Activated T-cell treated with anti-CD3 and anti-CD28 coated beads, Interleukin-2, amount 50 U/mL, for 1 hour (primary cell): Measurements from ENCODE around the gene TEX29.

Experiments used
- DNase-seq: peaks from one replicate; pipeline ENCODE4 v3.0.0-alpha.2; 2020

The TEX29 gene

DNA sequence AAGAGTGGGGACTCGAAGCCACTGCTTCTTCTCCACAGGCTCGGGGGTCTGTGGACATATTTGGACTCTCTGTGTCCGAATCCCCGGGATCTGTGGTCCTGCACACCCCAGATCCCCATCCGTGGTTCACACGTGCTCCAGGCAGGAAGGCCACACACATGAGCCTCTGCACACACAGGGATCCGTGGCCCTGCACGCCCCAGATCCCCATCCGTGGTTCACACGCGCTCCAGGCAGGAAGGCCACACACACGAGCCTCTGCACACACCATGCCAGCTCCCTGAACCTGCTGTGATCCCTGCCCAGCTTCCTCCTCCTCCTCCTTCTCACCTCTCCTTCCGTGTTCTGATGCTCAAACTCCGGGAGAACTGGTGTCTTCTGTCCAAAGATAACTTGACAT is 3.1 kb downstream of the TEX29 start:
- DNase-seq, result no peak

DNA sequence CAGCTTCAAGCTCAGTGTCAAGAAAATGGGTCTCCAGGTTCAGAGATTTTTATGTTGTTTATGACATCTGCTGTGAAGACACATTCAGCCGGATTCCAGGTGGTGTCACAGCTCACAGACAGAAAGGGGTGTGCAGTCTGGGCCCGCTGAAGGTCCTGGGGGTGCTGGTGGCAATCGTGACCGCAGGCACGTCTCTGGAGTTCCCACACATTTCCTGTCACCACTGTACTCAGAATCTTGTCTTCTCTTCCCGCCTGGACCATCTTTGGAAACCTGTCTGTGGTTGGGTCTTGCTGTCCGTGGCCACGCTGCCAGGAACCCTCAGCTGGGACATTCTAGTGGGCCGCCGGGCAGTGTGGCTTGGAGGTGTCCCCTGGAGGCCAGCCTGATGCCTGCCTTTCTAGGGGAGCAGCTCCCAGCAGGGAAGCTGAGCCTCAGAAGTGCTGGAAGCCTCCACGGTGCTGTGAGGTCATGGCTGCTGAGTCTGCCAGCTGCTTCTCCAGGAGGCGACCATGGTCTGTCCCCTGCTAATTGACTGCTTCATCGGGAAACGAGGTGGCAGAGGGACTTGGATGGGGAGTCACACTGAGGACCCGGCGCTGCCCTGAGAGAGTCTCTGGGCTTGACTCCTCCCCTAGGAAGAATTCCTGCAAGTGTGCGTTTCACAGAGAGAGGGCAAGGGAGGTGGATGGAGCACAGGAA is 3.7 kb downstream of the TEX29 start:
- no peak for DNase-seq

DNA sequence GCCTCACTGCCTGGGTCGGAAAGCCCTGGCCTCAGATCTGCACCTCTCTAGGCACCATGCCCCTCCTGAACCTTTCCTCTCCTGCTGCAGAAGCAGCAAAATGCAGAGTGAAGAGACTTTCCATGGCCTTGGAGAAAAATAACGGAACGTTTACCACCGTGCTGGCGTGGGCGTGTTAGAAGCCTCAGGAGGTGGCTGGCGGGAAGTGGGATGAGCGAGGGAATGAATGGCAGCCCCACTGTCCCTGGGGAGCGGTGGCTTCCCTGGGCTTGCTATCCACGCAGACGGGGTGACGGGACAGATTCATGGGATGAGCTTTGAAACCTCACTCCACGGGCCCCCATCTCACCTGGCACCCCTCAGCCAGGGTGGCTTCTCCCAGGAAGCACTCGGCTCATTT is 4.3 kb downstream of the TEX29 start:
- DNase-seq, result no peak

DNA sequence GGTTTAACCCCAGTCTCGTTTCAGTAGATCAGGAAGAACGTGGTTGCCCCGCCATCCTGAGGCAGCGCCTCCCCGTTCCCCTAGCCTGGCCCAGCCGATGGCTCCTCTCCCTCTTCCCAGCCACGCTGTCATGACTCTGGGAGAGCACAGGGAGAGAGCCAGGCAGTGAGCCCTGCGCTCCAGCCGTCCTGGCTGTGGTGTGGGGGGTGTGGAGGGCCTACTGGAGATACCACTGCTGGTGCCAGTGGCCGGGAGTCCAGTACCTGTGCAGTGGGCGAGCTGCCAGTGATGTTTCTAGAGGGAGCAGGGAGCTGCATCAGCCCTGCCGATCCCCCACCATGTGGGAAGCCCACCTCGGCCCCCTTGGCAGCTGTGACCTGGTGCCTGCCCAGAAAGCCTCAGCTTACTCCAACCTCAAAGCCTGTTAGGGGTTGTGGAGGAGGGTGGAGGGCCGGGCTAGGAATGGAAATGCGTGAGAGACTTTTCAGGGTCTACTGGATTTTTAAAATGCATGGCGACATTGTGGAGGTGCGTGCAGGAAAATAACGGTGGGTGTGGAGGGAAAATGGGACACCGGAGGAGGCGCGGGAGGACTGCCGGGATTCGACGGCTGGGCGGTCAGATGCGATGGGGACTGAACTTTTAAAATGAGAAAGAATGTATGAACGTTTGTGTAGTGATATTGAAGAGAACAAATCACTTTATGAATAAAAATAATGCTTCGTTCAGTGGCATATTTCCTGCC is 4.9 kb downstream of the TEX29 start:
- DNase-seq, result no peak

DNA sequence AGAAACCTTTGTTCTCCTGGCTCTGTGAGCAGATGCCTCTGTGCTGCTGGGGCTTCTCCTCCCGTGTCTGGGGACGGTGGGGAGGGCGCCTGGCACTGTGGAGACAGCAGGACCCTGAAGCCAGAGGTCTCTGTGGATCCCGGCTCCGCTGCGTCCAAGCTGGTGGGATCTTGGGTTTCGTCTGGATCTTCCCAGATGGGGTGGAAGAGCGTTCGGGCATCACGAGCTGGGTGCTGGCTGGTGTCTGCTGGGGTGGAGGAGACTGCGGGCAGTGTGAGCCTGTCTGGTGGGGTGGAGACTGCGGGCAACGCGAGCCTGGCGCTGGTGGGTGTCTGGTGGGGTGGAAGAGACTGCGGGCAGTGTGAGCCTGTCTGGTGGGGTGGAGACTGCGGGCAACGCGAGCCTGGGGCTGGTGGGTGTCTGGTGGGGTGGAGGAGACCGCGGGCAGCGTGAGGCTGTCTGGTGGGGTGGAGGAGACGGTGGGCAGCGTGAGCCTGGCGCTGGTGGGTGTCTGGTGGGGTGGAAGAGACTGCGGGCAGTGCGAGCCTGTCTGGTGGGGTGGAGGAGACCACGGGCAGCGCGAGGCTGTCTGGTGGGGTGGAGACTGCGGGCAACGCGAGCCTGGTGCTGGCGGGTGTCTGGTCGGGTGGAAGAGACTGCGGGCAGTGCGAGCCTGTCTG is 5.6 kb downstream of the TEX29 start:
- no peak for DNase-seq

DNA sequence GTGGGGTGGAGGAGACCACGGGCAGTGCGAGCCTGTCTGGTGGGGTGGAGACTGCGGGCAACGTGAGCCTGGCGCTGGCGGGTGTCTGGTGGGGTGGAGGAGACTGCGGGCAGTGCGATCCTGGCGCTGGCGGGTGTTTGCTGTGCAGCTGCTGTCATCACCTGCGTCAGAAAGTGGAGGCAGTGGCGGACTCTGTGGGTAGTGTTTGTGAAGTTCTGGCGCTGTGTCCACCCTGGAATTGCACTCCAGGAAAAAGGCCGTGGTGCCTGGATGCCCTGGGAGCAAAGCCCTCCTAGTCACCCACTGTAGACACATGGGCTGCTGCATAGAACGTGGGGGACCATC is 6.2 kb downstream of the TEX29 start:
- no peak for DNase-seq

DNA sequence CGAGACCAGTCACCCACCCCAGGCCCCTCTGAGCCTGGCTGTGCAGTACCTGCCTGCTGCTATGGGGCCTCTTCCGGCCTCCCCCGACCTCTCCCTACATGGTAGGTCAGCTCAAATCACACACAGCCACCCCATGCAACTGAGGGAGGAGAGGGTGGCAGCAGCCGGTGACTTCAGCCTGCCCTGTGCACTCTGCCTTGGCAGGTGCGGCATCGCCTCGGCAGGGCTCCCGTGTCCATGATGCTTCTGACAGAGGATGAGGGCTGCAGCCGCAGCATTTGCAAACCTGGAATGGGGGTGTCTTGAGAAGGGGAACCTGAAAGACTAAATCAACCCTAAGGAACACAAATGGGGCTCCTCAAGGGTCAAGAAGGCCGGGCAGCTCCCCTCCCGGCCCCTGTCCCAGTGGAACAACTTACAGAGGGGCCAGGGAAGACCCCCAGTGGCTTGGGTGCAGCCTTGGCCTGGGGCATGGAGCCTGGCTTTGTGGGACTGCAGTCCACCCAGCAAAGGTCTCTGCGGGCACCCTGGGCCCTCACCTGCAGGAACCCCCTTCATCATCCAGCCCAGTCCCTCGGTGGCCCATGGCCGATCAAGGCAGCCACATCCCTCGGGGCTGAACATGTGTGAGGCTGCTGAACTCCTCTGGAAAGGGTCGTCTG is 6.7 kb downstream of the TEX29 start:
- no peak for DNase-seq

DNA sequence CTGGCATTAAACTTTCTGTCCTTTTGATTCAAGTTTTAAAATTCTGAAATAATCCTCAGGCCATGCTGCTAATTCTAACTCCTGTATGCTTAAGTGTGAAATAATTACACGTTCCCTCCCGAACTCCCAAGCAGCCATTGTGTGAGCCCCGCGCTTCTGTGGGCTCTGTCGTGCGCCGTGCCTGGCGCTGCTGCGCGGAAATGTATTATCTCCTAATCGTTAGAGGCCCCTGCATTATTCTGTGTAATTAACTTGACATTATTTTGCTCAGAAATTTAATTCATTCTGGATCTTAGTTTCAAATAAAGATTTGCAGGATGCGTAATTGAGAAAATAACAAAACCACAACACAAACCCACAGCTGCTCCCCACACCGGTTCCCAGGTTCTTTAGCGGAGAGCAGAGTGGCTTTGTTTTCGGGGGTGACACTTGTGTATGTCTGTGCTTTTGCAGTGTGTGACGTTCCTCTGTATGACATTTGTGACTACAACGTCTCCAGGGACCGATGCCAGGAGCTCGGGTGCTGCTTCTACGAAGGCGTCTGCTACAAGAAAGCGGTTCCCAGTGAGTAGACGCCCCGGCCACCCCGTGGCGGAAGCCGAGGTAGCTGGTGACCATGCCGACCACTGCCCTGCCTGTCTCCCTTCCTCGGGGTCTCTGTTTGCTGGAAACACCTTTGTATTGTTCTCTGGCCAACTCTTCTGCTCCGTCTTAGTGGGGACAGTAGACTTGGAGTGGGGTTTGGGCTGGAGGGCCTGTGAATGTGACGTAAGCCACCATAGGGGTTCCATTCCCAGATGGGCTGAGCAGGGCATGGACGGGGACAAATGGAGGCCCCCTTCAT is 7.5 kb downstream of the TEX29 start:
- no peak for DNase-seq

DNA sequence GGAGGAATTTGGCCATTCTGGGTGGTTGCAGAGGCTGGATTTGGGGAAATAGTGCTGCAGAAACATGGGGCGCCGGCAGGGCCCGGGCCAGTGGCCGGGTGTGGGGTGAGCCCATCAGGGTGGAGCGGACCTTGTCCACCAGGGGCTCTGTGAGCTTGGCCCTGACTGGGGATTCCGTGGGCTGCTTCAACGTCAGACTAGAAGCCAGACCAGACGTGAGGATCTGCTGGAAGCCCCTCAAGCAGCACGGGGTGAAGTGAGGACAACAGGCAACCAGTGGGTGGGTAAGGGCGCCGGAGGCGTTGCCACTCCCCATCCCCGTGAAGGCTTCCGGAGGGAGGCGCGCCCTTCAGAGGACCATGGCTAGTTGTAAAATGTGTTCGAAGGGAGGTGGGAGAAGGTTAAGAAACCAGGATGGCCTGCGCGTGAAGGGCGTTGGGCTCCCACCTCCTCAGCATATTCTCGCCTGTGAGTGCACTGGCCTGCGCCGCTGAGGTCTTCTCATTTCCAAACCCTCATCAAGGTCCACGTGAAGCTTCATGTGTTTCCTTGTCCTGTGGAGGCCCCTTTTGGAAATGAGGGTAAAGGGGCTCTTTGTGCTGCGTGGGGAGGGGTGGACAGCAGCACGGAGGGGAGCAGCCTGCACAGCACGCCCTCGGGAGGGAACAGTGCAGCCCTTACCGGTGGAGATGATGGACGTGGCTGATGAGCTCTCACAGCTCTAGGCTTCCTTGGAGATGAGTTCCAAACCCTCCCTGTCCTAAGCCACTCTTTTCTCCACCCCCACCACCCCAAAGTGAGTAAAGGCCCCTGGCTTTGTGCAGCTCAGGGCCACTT is 8.3 kb downstream of the TEX29 start:
- DNase-seq, result no peak

DNA sequence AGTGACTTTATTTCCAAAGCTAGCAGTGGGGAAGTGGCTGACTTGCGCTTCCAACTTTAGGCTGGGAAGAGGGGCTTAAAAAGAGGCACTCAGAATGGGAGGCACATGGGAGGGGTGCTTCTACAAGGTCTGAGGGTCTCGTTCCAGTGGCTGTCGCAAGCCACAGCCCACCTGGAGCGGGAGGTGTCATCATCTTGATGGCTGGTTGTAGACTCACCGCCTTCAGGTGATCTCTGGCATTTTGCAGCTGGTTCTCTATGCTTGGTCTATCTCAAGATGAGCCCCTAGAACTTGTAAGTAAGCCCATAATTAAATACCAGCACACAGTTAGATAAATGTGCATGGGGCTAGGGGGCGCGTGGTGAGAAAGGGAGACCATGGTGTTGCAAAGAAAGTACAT is 9.2 kb downstream of the TEX29 start:
- DNase-seq, result no peak

DNA sequence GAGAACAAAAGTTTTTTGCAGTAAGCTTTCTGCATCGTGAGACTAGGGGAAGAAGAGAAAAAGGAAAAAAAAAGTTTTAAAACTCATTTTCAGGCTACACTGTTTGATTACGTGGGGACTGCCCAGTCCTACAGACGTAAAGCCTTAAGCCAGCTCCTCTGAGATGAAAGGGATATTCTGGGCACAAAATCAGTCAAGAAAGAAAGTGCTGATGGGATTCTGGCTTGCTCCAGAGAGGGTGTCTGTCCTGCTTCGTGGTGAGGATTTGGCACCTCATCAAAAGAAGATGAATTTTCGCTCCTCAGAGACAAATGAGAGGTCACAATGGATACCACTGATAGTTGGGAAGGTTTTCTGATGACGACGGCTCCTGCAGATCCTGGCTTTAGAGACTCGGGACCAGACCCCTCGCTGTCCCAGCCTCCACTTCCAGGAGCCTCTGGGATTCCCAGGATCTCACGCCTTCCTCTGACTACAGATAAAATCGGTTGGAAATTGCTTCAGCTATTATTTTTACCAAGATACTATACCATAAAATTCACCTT is 9.7 kb downstream of the TEX29 start:
- DNase-seq, result no peak

DNA sequence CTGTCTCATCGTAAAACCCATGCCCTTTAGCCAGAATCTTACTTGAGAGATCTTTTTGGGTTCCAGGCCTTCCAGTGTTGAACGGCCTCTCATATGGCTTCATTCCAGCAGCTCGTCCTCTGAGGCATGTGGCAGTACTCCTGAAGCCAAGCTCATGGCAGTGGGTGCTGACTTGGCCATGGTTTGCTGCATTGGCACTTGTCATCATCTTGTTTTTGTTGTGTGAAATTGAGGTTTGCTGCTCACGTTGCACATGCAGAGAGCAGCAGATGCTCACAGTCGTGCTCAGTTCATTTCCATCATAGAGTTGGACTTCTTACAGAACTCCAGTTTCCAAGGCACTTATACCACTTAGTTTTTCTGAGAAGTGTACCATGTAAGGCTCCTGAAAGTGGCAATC is 14.9 kb downstream of the TEX29 start:
- DNase-seq, result no peak

DNA sequence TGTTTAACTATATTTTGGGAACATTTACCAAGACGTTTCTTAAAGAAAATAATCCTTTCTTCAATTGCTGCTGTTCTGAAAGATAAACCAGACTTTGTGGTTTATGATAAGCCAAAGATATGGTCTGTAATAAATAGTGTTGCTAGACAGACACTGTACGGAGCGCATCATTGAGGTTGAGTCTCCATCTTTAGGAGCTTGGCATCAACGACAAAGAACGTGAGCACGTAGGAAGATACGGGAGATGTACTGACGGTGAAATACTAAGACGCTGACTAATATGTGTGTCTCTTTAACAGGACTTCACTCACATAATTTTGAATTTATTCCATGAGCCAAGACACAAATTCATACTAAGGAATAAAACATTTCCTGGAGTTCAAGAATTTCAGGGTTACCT is 16.2 kb downstream of the TEX29 start:
- DNase-seq, result no peak

DNA sequence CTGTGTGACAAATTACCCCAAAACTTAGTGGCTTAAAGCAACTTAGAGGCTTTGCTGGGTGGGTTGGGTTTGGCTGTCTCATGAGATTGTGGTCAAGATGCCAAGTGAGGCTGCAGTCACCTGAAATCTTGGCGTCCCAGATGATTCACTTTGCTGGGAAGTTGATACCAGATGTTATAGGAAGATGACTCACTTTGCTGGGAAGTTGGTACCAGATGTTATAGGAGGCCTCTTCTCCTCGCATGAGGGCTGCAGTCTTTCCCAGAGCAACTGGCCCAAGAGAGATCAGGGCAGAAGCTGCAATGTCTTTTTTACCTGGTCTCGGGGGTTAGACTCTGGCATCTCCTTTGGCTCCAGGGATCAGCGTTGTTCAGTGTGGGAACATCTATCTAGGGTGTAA is 16.8 kb downstream of the TEX29 start:
- DNase-seq, result no peak

DNA sequence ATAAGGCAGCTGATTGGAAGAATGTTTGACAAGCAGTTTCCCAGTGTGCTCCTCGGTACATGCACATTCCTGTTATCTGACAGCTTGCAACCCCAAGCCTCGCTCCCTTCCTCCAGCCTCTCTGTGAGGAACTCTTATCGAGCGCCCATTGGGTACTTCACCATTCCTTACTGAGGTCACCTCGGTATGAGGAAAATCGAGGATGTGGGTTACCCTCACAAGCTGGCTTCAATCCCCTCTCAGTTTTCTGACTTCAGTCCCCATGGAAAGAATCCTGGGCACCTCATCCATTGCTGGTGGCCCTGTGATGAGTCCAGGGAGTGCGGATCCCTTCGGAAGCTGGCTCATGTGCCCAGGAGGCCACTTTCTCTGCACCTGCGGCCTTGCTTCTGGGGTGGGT is 17.3 kb downstream of the TEX29 start:
- DNase-seq, result no peak

DNA sequence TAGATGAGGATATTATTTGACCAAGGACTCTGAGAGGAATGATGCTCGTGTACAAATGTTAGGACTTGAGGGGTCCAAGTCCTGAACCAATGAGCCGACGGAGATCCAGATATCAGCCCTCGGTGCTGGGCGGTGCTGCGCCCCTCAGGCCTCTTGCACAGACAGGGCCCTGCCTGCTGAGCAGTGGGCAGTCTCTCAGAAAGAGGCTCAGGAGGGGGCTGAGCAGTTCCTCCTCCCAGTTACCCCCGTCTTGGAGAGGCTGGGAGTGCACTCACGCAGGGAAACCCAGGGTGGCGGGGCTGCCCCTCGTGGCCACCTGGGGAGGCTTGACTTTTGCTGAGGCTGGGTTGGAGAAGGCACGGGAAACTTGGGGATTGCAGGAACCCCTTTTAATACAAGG is 18.4 kb downstream of the TEX29 start:
- no peak for DNase-seq

DNA sequence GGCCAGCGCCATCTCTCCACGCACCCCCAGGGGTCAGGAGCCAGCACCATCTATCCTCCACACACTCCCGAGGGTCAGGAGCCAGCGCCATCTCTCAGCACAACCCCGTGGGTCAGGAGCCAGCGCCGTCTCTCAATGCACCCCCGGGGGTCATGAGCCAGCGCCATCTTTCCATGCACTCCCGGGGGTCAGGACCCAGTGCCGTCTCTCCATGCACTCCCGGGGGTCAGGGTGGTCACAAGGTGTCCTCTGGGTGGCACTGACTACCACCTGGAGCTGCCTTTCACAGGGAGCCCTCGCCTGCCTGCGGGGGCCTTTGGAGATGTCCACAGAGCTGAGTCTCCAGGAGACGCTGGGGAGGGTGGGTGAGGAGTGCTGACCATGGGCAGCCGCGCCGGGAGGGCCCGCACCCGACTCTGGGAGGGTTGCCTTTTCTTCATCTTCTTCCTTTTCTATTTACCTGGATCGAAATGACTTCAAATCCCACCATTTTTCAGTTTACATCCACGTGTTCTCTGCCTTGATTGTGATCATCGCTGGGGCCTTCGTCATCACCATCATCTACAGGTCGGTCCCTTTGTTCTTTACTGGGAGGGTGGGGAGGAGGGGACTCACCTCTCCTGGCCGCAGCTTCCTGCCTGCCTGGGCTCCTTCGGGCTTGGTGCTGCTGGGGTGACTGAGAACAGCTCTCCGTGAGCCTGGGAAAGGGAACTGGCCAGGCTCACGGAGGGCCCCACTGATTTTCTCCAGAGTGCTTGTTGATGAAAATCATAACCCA is 19.1 kb downstream of the TEX29 start:
- no peak for DNase-seq

DNA sequence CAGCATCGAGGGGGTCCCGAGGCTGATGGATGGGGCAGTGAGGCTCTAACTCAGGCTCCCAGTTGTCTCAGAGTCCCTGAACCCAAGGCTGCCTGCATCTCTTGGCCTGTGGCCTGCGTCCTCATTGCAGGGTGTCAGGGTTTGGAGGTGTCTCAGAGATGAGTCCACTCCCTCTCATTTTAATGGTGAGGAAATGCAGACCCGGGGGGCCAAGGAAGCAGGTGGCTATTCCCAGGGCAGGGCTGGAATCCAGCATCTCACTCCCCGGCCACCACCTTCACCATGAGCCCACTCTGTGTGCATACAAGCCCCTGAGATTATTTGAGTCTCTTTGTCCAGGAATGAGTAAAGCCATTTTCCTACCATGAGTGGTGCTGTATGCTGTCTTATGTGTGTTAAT is 21.4 kb downstream of the TEX29 start:
- no peak for DNase-seq

DNA sequence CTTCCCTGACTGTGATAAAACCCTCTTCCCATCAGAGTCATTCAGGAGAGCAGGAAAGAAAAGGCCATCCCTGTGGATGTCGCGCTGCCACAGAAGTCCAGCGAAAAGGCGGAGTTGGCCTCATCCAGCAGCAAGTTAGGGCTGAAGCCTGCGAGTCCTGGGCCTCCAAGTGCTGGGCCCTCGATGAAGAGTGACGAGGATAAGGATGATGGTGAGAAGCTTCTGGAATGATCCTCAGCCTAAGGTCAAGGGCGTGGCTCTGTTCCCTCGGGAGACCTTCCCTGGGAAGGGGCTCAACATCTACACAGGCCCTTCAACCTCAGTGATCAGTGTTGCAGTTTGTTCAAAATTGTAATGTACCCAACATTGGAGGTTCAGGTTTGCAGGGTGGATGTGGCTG is 22.3 kb downstream of the TEX29 start:
- no peak for DNase-seq

DNA sequence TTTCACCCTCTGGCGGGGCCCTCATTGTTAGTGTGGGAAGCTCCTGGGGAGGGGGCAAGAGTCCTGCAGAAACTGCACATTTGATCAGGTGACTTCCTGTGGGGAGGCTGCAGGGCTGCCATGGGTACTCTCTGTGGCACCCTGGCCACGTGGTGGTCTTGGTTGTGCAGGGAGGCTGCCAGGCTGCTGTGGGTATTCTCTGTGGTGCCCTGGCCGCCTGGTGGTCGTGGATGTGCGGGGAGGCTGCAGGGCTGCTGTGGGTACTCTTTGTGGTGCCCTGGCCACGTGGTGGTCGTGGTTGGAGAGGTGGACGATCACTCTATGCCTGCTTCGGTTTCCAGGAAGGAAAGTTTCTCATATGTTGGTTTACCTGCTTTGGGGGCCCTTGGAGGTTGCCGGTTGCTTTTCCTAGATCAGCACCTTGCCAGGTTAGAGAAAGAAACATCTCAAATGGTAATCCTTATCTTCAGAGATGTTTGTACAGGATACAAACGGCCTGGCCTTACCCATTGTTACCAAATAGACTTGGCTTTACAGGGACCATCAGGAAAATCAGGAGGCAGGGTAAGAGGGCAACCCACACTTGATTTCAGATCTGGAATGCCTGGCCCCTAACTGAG is 22.9 kb downstream of the TEX29 start:
- DNase-seq, result no peak
